NCI-H526 treated with DMSO at 0.1 percent for 48 hours (cell line): ENCODE measurements around the gene NANOS2.
"Not testable (repeated sequence)": the region's sequence is repeated elsewhere in the genome, so short reads cannot be mapped to it uniquely, and the experiment has no call there.

Experiments
- DNase-seq: peaks from one replicate; lab custom pipeline; 2025; lab: John Stamatoyannopoulos, UW

NANOS2 gene

DNA sequence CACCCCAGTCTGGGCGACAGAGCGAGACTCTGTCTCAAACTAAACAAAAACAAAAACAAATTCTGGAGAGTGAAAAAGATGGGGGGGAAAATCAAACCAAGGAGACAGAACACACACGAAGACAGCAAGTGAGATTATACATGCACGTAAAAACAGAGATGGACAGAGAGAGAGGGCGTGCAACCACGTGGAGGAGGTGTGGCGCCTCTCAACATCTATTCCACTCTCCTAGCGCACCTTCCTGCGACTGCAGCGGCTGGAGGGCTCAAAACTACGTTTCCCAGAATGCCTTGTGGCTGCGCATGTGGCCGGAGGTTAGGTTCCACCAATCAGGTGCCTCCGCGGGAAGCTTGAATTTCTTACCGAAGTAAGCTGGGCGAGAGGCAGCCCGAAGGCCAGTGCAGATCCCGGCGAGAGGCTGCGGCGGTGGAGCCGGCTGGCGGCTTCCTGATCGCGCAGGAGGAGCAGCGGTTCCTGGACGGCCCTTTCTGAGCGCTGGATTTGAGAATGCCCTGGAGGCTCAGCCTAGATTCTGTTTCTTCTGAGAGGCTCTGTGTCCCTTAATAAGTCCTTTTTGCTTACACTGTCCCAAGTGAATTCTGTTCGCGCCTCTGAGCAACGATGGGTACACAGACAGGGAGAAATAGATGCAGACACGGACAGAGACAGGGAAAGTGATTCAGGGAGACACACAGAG, 13.1 kb upstream of the NANOS2 start:
- peak; percentile 91 for DNase-seq

GRCh38 chr19:45924891-45925447, 10.4 kb upstream of the NANOS2 start:
- no peak for DNase-seq

DNA sequence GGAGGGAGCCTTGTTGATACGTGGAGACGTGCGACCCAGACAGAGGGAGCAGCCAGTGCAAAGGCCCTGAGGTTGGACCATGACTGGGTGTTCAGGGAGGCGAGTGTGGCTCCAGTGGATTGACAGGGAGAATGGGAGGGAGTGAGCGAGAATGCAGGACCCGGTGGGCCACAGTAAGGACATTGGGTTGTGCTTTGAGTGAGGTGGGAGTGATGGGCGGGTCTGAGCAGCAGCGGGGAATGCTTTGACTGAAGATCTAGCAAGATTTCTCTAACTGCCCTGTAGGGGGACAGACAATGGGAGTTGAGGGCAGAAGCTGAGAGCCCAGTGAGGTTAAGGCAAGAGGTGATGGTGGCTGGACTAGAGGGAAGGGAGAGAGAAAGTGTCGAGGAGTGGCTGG, 7.7 kb upstream of the NANOS2 start:
- no peak for DNase-seq

DNA sequence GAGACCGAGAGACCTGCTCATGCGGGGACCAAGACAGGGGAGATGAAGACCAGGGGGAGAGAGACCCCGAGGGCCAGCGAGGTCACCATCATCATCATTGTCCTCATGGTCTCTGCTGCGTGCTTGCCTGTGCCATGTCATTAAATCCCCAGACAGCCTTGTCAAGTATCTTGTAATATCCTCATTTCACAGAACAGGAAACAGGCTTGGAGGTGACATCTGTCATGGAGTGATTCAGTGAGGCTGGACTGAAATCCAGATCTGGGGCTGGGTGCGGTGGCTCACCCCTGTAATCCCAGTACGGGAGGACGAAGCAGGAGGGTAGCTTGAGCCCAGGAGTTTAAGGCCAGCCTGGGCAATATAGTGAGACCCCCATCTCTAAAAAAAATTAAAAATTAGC, 5.9 kb upstream of the NANOS2 start:
- no peak for DNase-seq

DNA sequence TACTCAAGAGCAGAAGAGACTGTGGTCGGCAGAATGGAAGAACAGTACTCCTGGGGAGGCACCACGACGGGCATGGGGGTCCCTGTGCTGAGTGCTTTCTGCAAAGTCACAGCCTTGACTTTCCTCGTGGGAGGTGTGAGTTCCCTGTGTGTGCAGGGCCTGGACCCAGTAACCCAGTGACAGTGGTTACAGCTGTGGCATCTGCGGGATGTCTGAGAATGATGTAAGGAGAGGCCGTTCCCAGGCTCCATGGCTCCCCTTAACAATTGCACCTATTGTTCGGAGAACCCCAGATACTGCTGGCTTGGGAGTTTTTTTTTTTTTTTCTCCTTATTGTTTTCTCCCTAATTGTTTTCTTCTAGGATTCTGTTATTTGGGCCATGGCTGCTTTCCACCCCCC, 5.1 kb upstream of the NANOS2 start:
- DNase-seq: no peak

GRCh38 chr19:45918721-45919120, 4.1 kb upstream of the NANOS2 start:
- no peak for DNase-seq

DNA sequence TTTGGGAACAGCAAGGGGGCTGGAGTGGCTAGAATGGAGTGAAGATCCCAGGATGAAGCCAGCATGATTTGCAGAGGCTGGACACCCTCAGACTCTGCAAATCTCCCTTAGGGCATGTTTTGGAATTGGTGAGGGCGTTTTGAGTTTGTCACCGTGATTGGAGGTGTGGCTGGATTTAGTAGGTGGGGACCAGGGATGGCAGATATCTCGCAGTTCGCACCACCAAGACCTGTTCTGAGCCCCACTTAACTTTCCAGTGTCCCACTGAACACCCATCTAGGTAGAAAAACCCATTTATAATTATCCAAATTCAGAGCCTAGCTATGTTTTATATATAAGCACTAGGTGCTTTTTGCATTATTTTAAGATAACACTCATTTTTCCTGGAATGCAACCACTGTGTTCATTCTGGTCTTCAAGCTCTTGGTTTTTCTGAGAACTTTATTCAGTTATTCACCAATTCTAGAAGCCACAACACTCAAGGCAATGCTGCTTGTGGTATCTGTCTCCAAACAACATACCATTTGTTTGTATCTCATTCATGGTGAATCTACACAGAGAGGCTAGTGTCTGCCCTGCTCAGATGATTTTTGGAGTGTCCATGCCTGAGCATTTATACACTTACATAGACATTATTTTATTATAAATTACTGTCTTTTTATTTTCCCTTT, 3.0 kb upstream of the NANOS2 start:
- no peak for DNase-seq

- DNase-seq: no peak
Measured at GRCh38 chr19:45911291-45911690, 3.3 kb downstream of the NANOS2 start.

GRCh38 chr19:45908956-45909355, 5.6 kb downstream of the NANOS2 start:
- DNase-seq: no peak

- no peak for DNase-seq
Measured at GRCh38 chr19:45906221-45906620, 8.4 kb downstream of the NANOS2 start.

GRCh38 chr19:45905011-45905410, 9.6 kb downstream of the NANOS2 start:
- no peak for DNase-seq

DNA sequence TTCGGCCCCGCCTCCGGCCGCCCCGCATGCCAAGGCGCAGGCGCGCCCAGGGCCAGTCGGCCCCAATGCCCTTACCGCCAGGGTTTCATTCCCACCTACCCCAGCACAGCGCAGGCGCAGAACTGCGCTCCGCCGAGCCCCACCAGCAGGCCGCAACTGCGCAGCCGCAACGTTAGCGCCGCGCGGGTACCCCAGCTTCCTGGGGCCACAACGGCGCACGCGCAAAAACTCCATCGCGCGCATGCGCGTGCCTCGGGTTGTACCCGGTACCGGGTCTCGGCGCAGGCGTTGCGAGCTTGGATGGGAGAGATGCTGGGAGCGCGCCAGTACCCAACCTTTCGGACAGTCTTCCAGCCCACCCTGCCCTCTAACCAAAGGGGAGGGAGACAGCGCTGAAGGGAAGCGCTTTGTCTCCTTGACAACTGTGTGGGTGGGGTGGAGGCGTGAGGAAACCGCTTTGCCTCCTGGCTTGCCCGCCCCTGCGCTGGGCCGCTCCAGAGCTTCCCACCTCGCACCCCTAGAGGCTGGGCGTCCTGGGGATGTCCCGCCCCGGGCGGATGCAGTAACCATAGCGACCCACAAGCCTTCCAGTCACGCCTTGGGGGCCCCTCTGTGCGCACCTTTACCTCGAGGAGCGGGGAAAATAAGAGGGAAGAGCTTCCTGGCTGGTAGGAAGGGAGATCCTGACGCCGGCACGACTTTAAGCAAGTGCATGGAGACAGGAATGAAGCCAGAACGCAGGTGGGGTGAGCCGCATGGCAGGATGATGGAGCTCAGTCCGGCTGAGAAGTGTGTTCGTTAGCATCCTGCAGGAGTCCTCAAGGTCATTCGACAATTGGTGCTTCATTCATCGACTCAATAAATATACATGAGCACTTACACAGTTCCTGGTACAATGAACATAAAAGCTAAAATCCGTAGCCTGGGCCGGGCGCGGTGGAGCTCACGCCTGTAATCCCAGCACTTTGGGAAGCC, 11.6 kb downstream of the NANOS2 start:
- peak; percentile 92 for DNase-seq

GRCh38 chr19:45901912-45902650, 12.5 kb downstream of the NANOS2 start, which contains the start of gene MYPOP:
TSS of gene MYPOP (minus strand) at chr19:45902613. CDS start at chr19:45901773, 840 bp downstream.
- DNase-seq: no peak

- no peak for DNase-seq
Measured at GRCh38 chr19:45901432-45901911, 13.1 kb downstream of the NANOS2 start.

- DNase-seq: no peak
Measured at GRCh38 chr19:45900738-45901431, 13.7 kb downstream of the NANOS2 start.

DNA sequence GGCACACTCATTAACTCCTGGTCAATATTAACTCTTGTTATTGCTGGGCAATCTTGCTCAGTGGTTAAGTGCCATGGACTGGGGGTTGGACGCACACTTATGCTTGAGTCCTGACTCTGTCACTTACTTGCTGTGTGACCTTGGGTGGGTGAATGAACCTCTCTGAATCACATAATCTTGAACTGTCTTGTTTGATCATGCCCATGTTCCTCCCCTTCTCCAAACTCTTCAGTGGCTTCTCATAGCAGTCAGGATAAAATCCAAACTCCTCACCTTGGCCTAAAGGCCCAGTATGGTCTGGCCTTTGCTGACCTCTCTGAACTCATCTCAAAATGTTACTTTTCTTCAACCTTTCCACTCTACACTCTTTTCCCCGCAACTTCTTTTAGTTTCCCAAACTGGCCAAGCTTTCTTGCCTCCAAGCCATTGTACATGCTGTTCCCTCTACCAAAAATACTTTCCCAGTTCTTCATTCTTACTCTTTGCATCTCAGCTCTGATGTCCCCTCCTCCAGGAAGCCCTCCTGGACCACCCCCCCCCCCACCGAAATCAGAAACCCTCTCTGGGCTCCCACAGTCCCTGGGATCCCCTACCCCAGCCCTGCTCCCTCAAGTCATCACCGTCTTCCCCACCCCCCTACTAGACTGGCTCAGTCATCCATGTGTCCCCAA, 14.5 kb downstream of the NANOS2 start:
- DNase-seq: no peak

- DNase-seq: no peak
Measured at GRCh38 chr19:45899253-45899652, 15.3 kb downstream of the NANOS2 start.

- DNase-seq: no peak
Measured at GRCh38 chr19:45897261-45897812, 17.2 kb downstream of the NANOS2 start.

DNA sequence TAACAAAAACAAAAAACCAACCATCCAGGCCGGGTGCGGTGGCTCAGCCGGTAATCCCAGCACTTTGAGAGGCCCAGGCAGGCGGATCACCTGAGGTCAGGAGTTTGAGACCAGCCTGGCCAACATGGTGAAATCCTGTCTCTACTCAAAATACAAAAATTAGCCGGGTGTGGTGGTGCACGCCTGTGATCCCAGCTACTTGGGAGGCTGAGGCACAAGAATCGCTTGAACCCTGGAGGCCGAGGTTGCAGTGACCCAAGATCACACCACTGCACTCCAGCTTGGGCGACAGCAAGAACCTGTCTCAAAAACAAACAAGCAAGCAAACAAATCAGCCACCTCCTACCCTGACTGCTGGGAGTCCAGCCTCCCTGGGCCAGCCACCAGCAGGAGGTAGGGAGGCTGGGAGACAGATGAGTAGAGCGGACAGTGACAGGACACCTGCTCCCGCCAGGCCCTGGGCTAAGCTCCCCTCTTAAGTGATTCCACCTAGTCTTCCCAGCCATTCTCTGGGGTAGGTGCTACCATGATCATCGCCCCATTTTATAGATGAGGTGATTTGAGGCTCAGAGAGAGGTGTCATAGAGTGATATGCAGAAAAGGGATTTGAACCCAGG, 18.5 kb downstream of the NANOS2 start:
- DNase-seq: not testable (repeated sequence)
